Activated naive CD4-positive, alpha-beta T cell treated with anti-CD3 and anti-CD28 coated beads for 36 hours (primary cell): ENCODE results near the gene MST1R. TPM values are rescaled to one million over a fixed set of nuclear protein-coding genes. Genes with fewer than 3 reads are reported as not detected.
A peak's percentile ranks its signal among the peaks of the same experiment; 100 is the strongest.
"Not testable (repeated sequence)": the region's sequence is repeated elsewhere in the genome, so short reads cannot be mapped to it uniquely, and the experiment has no call there.

Experiments
- CTCF ChIA-PET: fragments of 350-600 bp; sonication (Branson Sonifier 250); formaldehyde crosslinking; loops from one replicate; lab custom pipeline; 2021; ENCODE audit warnings: antibody characterized with exemption; lab: Charles Lee
- DNase-seq: peaks from one replicate; pipeline ENCODE4 v3.0.0-alpha.2; 2020
- H3K27ac Mint-ChIP-seq: one replicate; pipeline ENCODE4 v1.8.0; 2021; ENCODE audit warnings: mild to moderate bottlenecking, mixed read lengths
- H3K27me3 Mint-ChIP-seq: one replicate; pipeline ENCODE4 v1.8.0; 2021; ENCODE audit warnings: low read depth, mixed read lengths
- H3K36me3 Mint-ChIP-seq: one replicate; pipeline ENCODE4 v1.8.0; 2021; ENCODE audit warnings: low read depth, mixed read lengths
- H3K4me1 Mint-ChIP-seq: one replicate; pipeline ENCODE4 v1.8.0; 2021; ENCODE audit warnings: low read depth, mixed read lengths
- H3K4me3 Mint-ChIP-seq: one replicate; pipeline ENCODE4 v1.8.0; 2021; ENCODE audit warnings: mild to moderate bottlenecking, moderate library complexity, mixed read lengths
- H3K9me3 Mint-ChIP-seq: one replicate; pipeline ENCODE4 v1.8.0; 2021; ENCODE audit warnings: mixed read lengths
- intact Hi-C: fragments of 100-400 bp; cut with micrococcal nuclease; formaldehyde crosslinking; loops from one replicate; pipeline ENCODE4 v1.15.1; 2023
- total RNA-seq, 2 experiments: library from RNA; stranded (reverse); gene quantifications; one replicate each; pipeline ENCODE4 v1.2.3, GENCODE V29; 2021

The MST1R gene
- under 1 TPM; 0.27 to 0.41 TPM for total RNA-seq

DNA sequence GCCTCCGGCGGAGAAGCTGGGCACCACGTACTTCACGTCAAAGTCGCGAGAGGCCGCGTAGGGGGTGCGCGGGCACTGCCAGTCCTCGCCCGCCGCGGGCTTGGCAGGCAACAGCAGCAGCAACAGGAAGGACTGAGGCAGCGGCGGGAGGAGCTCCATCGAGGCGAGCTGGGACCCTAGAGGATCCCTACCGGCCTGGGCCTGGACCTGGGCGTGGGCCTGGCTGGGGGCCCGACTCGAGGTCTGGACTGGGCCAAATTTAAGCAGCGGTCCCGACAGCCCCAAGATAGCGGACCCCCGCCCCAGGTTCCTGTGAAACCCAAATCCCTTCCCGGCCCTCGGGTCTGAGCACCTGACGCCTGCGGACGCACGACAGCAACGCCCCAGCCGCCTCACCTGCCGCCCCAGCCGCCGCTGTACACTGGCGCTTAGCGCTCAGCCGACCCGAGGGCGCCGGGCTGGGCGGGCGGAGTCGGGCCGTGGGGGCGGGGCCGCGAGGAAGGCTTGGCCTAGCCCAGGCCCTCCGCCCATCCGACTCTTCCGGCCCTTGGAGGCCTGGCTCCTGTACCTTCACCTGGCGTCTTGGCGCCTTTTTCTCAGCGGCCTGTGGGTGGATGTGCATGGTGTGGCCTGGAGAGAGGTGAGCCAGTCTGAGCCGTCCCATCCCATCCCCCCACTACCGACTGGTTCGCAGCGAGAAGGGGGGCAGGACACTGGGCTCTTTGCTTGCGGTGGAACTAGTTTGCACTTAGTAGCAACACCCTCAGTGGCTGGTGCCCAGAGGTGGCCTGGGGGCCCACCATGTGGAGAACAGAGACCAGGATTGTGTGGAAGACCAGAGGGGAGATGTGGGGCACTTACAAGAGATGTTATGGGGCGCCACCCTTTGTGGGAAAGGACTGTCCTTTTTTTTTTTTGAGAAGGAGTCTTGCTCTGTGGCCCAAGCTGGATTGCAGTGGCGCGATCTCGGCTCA, at the start of gene MST1R:
Gene MST1R, minus strand, starts transcription at position 423 of the 974 bp plus-strand sequence. Its CDS starts 264 bp downstream, at position 159.
- peak; percentile 90 for DNase-seq
- Mint-ChIP-seq H3K4me3 (peak within 1 kb of the TSS; percentile 78), H3K27me3 (no peaks in the 10 kb centered on the region), H3K4me1 (peaks cover 27% of the 10 kb centered on the region), H3K27ac (peak within 1 kb of the TSS; percentile 56), H3K9me3 (no peaks in the 10 kb centered on the region), H3K36me3 (no peaks in the 10 kb centered on the region)
- CTCF ChIA-PET, result interaction anchor here (0.5 to 1.7 kb wide), 2 partner anchors 12 to 51 kb away, joined by 3 to 6 read pairs; no protein-coding TSS in a partner anchor
- intact Hi-C loops, result loop anchor here (1.0 to 2.0 kb wide), 3 partner anchors 37 to 185 kb away; partner anchors contain the start of genes AMIGO3 and RBM6

DNA sequence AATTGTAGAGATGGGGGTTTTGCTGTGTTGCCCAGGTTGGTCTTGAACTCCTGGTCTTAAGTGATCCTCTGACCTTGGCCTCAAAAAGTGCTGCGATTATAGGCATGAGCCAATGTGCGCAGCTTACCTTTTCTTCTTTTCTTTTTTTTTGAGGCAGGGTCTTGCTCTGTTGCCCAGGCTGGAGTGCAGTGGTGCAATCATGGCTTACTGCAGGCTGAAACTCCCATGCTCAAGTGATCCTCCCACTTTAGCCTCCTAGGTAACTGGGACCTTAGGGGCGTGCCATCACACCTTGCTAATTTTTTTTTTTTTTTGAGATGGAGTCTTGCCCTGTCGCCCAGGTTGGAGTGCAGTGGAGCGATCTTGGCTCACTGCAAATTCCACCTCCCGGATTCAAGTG, 49.3 kb upstream of the MST1R start:
- intact Hi-C loops, result no loop called here
- Mint-ChIP-seq H3K9me3 (no peaks in the 10 kb centered on the region), H3K36me3 (no peaks in the 10 kb centered on the region), H3K27ac (no peak overlapping the region), H3K4me1 (peaks cover 21% of the 10 kb centered on the region), H3K27me3 (no peaks in the 10 kb centered on the region), H3K4me3 (no peak overlapping the region)
- no peak for DNase-seq
- CTCF ChIA-PET, result no interaction called here

- Mint-ChIP-seq H3K36me3 (peaks cover 21% of the 10 kb centered on the region), H3K4me1 (peaks cover 39% of the 10 kb centered on the region), H3K27ac (no peak overlapping the region), H3K4me3 (peak overlapping the region; percentile 11), H3K27me3 (no peaks in the 10 kb centered on the region), H3K9me3 (peaks cover 2% of the 10 kb centered on the region)
- CTCF ChIA-PET, result no interaction called here
- intact Hi-C loops, result no loop called here
- DNase-seq, result no peak
Observed at GRCh38 chr3:49942651-49943050, 39.0 kb upstream of the MST1R start.

DNA sequence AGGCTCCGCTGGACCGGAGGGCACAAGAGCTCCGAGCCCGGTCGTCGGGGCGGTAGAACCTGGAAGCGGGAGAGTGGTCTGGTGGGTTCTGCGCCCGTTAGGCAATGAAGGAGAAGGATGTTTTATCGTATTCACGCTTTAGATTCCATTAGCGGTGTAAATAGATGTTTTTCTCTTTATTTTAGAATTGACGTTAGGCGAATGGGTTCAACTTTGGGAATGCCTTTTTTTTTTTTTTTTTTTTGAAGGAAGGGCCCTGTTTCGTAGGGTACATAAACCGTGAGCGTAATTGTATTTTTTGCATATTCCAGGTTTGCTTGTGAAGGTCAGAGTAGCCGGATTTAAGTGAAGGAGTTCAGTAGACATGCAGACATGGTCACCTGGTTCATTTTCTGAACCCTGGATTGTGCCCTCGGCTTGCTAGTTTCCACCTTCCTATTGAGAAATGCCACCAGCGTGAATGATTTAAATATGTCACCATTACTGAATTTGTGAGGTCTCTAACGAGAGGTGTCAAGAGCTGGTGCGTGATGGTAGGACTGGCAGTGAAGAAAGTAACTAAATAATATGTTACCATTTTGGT, 37.1 kb upstream of the MST1R start:
- Mint-ChIP-seq H3K27me3 (no peaks in the 10 kb centered on the region), H3K4me1 (peaks cover 29% of the 10 kb centered on the region), H3K36me3 (peaks cover 17% of the 10 kb centered on the region), H3K27ac (peak overlapping the region; percentile 93), H3K4me3 (peak overlapping the region; percentile 98), H3K9me3 (peaks cover 2% of the 10 kb centered on the region)
- no peak for DNase-seq
- CTCF ChIA-PET, result interaction anchor here (0.6 kb wide), 1 partner anchor 77 kb away, joined by 4 read pairs; no protein-coding TSS in a partner anchor
- intact Hi-C loops, result loop anchor here (1.0 to 2.0 kb wide), 7 partner anchors 11 to 358 kb away; partner anchors contain the start of genes HYAL3, IFRD2, INKA1 and MON1A

- Mint-ChIP-seq H3K27me3 (no peaks in the 10 kb centered on the region), H3K4me1 (peaks cover 29% of the 10 kb centered on the region)
- intact Hi-C loops, result loop anchor here (1.0 to 2.0 kb wide), 7 partner anchors 11 to 359 kb away; partner anchors contain the start of genes HYAL3, IFRD2, INKA1 and MON1A
Observed at GRCh38 chr3:49939858-49940666, 36.4 kb upstream of the MST1R start, which contains the start of gene RBM6. TSS of gene RBM6 (plus strand) at chr3:49940150. CDS start at chr3:49962642, 22,492 bp downstream.

DNA sequence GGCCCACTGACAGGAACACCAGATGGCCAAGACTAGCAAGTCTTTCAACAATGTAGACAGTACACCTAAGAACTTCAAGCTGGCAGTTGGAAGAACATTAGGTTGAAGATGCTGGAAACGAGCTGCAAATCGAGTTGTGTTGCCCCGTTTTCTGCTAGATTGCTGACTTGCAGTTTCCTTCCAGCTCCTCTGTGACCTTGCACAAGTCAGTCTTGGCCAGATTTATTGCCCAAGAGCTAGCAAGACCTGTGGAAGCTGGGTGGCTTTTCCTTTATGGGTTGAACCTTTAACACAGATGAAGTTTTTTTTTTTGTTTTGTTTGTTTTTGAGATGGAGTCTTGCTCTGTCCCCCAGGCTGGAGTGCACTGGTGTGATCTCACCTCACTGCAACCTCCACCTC, 33.4 kb upstream of the MST1R start:
- no peaks in the 10 kb centered on the region for H3K27me3 Mint-ChIP-seq
- DNase-seq, result no peak
- H3K9me3 Mint-ChIP-seq, result no peaks in the 10 kb centered on the region
- H3K36me3 Mint-ChIP-seq, result peaks cover 5% of the 10 kb centered on the region
- CTCF ChIA-PET, result interaction anchor here (0.6 to 2.1 kb wide), 2 partner anchors 10 to 397 kb away, joined by 4 to 5 read pairs; no protein-coding TSS in a partner anchor
- intact Hi-C loops, result no loop called here
- H3K4me1 Mint-ChIP-seq, result peaks cover 14% of the 10 kb centered on the region
- H3K27ac Mint-ChIP-seq, result no peak overlapping the region
- H3K4me3 Mint-ChIP-seq, result no peak overlapping the region

More at GRCh38 chr3:49939858-49940666, 36.4 kb upstream of the MST1R start, which contains the start of gene RBM6:
- peaks cover 2% of the 10 kb centered on the region for H3K9me3 Mint-ChIP-seq
- H3K27ac Mint-ChIP-seq, result peak within 1 kb of the TSS; percentile 93
- DNase-seq, result peak; percentile 98
- CTCF ChIA-PET, result interaction anchor here (0.6 to 1.3 kb wide), 3 partner anchors 78 to 477 kb away, joined by 3 to 4 read pairs (median 3); no protein-coding TSS in a partner anchor
- H3K4me3 Mint-ChIP-seq, result peak within 1 kb of the TSS; percentile 98
- peaks cover 14% of the 10 kb centered on the region for H3K36me3 Mint-ChIP-seq

DNA sequence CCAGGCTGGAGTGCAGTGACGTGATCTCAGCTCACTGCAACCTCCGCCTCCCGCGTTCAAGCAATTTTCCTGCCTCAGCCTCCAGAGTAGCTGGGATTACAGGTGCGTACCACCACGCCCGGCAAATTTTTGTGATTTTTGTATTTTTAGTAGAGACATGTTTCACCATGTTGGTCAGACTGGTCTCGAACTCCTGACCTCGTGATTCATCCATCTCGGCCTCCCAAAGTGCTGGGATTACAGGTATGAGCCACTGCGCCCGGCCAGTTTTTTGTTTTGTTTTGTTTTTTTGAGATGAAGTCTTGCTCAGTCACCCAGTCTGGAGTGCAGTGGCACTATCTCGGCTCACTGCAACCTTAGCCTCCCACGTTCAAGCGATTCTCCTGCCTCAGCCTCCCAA, 28.6 kb upstream of the MST1R start:
- H3K9me3 Mint-ChIP-seq, H3K27ac Mint-ChIP-seq, H3K27me3 Mint-ChIP-seq, intact Hi-C loops, DNase-seq, CTCF ChIA-PET, H3K36me3 Mint-ChIP-seq, H3K4me3 Mint-ChIP-seq: not testable (repeated sequence)
- peaks cover 30% of the 10 kb centered on the region for H3K4me1 Mint-ChIP-seq

DNA sequence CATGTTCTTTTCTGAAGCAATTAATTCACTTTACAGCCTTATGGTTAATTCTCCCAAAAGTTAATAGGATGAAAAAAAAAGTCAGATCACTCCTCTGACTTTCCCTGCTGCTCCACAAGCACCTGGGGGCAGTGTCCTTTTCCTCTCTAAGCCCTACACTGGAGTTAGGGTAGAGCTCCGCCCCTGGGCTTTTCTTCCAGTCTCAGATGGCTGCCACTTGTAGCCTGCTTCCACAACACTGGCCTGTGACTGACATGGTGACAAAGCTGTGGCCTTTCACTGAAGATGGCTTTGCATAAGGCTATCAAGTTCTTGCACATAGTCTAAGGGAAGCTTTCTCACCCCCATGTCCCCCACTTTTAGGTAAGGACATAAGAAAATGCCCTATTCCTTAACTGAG, 27.2 kb upstream of the MST1R start:
- Mint-ChIP-seq H3K36me3 (no peaks in the 10 kb centered on the region), H3K4me1 (peaks cover 30% of the 10 kb centered on the region), H3K9me3 (no peaks in the 10 kb centered on the region), H3K27ac (no peak overlapping the region), H3K27me3 (no peaks in the 10 kb centered on the region), H3K4me3 (no peak overlapping the region)
- CTCF ChIA-PET, result no interaction called here
- DNase-seq, result peak; percentile 19
- intact Hi-C loops, result no loop called here

DNA sequence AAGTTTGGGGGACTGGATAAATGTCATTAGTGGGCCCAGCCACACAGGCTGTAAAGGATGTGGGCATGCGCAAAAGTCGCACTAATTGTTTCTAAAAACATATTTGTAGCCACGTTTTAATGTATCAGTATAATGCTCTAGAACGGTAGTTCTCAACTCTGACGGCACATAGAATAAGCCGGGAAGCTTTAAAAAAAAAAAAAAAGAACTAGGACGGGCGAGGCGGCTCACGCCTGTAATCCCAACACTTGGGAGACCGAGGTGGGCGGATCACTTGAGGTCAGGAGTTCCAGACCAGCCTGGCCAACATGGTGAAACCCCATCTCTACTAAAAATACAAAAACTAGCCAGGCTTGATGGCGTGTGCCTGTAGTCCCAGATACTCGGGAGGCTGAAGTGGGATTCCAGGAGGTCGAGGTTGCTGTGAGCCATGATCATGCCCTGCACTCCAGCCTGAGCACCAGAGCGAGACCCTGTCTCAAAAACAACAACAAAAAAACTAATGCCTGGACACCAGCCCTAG, 26.6 kb upstream of the MST1R start:
- peaks cover 30% of the 10 kb centered on the region for H3K4me1 Mint-ChIP-seq
- no peaks in the 10 kb centered on the region for H3K27me3 Mint-ChIP-seq
- peak overlapping the region; percentile 81 for H3K4me3 Mint-ChIP-seq
- no peak for DNase-seq
- no peaks in the 10 kb centered on the region for H3K36me3 Mint-ChIP-seq
- CTCF ChIA-PET, result interaction anchor here (1.5 kb wide), 1 partner anchor 91 kb away, joined by 3 read pairs; no protein-coding TSS in a partner anchor
- no peaks in the 10 kb centered on the region for H3K9me3 Mint-ChIP-seq
- peak overlapping the region; percentile 70 for H3K27ac Mint-ChIP-seq
- intact Hi-C loops, result no loop called here

GRCh38 chr3:49929291-49930167, 25.9 kb upstream of the MST1R start, which contains the start of gene MON1A:
TSS of gene MON1A (minus strand) at chr3:49929811. CDS start at chr3:49913346, 16,465 bp downstream.
- Mint-ChIP-seq H3K9me3 (no peaks in the 10 kb centered on the region), H3K27ac (peak within 1 kb of the TSS; percentile 70), H3K4me1 (peaks cover 32% of the 10 kb centered on the region), H3K27me3 (no peaks in the 10 kb centered on the region), H3K36me3 (no peaks in the 10 kb centered on the region), H3K4me3 (peak within 1 kb of the TSS; percentile 81)
- intact Hi-C loops, result loop anchor here (1.0 to 2.0 kb wide), 3 partner anchors 11 to 159 kb away; partner anchors contain the start of genes RBM5, RBM6 and TRAIP
- CTCF ChIA-PET, result interaction anchor here (0.9 to 1.5 kb wide), 3 partner anchors 17 to 90 kb away, joined by 3 read pairs; partner anchors contain the start of gene TRAIP
- peak; percentile 89 for DNase-seq
